Stimulated activated CD4-positive, alpha-beta T cell treated with anti-CD3 and anti-CD28 coated beads, TNF-alpha, amount 100 ng/mL, for 1 hour (primary cell): ENCODE measurements around the gene SECTM1.
"Not testable (repeated sequence)": the region's sequence is repeated elsewhere in the genome, so short reads cannot be mapped to it uniquely, and the experiment has no call there.

Experiments used
- DNase-seq, 3 donors: peaks; one replicate each; pipeline ENCODE4 v3.0.0-alpha.2; 2020; ENCODE audit warnings: low read depth in 3 of 3, low spot score in 1 of 3

SECTM1 gene

GRCh38 chr17:82348866-82349265 is 15.3 kb upstream of the SECTM1 start:
- no peak for DNase-seq

- DNase-seq = no peak
Observed at GRCh38 chr17:82348434-82348833, 14.9 kb upstream of the SECTM1 start.

GRCh38 chr17:82347994-82348393 is 14.4 kb upstream of the SECTM1 start:
- DNase-seq = not testable (repeated sequence)

GRCh38 chr17:82346342-82347300 is 13.1 kb upstream of the SECTM1 start:
- no peak for DNase-seq

GRCh38 chr17:82345151-82345976 is 11.8 kb upstream of the SECTM1 start:
- DNase-seq = no peak

- no peak for DNase-seq
Observed at GRCh38 chr17:82344175-82344907, 10.8 kb upstream of the SECTM1 start.

GRCh38 chr17:82343560-82343959 is 10.0 kb upstream of the SECTM1 start:
- DNase-seq = no peak

GRCh38 chr17:82342361-82343079 is 9.0 kb upstream of the SECTM1 start:
- no peak for DNase-seq

GRCh38 chr17:82339634-82340580 is 6.3 kb upstream of the SECTM1 start:
- DNase-seq = no peak

GRCh38 chr17:82338858-82339633 is 5.5 kb upstream of the SECTM1 start:
- no peak for DNase-seq

GRCh38 chr17:82334622-82335394 is 1.2 kb upstream of the SECTM1 start:
- DNase-seq = no peak

- DNase-seq = no peak
Observed at GRCh38 chr17:82334204-82334621, 647 bp upstream of the SECTM1 start.

GRCh38 chr17:82332669-82333278 is 792 bp downstream of the SECTM1 start:
- DNase-seq = no peak

GRCh38 chr17:82331345-82331939 is 2.1 kb downstream of the SECTM1 start:
- no peak for DNase-seq

GRCh38 chr17:82330322-82331239 is 3.0 kb downstream of the SECTM1 start:
- DNase-seq = no peak

GRCh38 chr17:82329683-82330321 is 3.8 kb downstream of the SECTM1 start:
- DNase-seq = no peak
